ENCODE results near the gene OR2L13.

GRCh38 chr1:248111157-248111556 is 16.2 kb downstream of the OR2L13 start:
- TF ChIP-seq CTCF (IDR thresholded peaks at IDR 0.05) (no peak), POLR2A (IDR thresholded peaks at IDR 0.05) (no peak)

Data from thyroid gland (tissue), 4 donors.